Nephron progenitor cell (in vitro differentiated cells): ENCODE data around the gene GPR152.
A peak's percentile ranks its signal among the peaks of the same experiment; 100 is the strongest.

Experiments
- DNase-seq: peaks from one replicate; pipeline ENCODE4 v3.0.0; 2021
- H3K27ac Mint-ChIP-seq: 2 replicates; pipeline ENCODE4 v1.8.0; 2021; ENCODE audit warnings: mild to moderate bottlenecking, moderate library complexity, mixed read lengths
- H3K27me3 Mint-ChIP-seq: 2 replicates; pipeline ENCODE4 v1.8.0; 2021; ENCODE audit warnings: mild to moderate bottlenecking, low read depth, mixed read lengths; ENCODE audit not compliant: poor library complexity
- H3K36me3 Mint-ChIP-seq: 2 replicates; pipeline ENCODE4 v1.8.0; 2021; ENCODE audit warnings: low read depth, mixed read lengths
- H3K4me1 Mint-ChIP-seq: 2 replicates; pipeline ENCODE4 v1.8.0; 2021; ENCODE audit warnings: mixed read lengths
- H3K4me3 Mint-ChIP-seq: 2 replicates; pipeline ENCODE4 v1.8.0; 2021; ENCODE audit warnings: mild to moderate bottlenecking, moderate library complexity, mixed read lengths
- H3K9me3 Mint-ChIP-seq: 2 replicates; pipeline ENCODE4 v1.8.0; 2021; ENCODE audit warnings: mild to moderate bottlenecking, moderate library complexity, mixed read lengths
- CTCF ChIP-seq: fragments of 200-600 bp; sonication (generic); IDR thresholded peaks from 2 replicates; pipeline ENCODE4 v1.5.0; 2021; ENCODE audit warnings: antibody characterized with exemption

GPR152 gene

DNA sequence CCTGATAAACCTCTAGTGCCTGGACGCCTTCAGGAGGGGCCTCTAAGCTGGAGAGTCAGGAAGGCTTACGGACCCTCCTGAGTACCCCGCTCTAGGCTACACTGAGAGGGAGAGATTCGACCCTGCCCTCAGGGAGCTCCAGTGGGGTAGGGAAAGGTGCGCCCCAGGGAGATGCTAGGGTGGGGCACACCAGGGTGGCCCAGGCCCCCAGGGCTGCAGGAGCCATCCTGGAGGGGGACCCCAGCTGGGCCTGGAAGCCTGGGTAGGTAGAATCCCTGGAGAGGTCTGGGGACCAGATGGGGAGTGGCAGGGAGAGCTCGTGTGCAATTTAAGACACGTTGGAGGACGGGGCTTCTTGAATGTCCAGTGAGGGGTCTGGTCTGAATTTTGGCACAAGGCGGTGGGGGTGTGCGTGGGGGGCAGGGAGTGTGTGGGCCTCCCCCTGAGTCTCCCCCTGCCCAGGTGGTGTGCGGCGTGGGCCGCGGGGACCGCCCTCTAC is 32.3 kb downstream of the GPR152 start:
- Mint-ChIP-seq H3K9me3 (no peaks in the 10 kb centered on the region), H3K27me3 (peaks cover 29% of the 10 kb centered on the region), H3K27ac (no peak overlapping the region), H3K36me3 (no peaks in the 10 kb centered on the region), H3K4me3 (peak overlapping the region; percentile 78), H3K4me1 (peaks cover 25% of the 10 kb centered on the region)
- no peak for TF ChIP-seq CTCF
- no peak for DNase-seq

DNA sequence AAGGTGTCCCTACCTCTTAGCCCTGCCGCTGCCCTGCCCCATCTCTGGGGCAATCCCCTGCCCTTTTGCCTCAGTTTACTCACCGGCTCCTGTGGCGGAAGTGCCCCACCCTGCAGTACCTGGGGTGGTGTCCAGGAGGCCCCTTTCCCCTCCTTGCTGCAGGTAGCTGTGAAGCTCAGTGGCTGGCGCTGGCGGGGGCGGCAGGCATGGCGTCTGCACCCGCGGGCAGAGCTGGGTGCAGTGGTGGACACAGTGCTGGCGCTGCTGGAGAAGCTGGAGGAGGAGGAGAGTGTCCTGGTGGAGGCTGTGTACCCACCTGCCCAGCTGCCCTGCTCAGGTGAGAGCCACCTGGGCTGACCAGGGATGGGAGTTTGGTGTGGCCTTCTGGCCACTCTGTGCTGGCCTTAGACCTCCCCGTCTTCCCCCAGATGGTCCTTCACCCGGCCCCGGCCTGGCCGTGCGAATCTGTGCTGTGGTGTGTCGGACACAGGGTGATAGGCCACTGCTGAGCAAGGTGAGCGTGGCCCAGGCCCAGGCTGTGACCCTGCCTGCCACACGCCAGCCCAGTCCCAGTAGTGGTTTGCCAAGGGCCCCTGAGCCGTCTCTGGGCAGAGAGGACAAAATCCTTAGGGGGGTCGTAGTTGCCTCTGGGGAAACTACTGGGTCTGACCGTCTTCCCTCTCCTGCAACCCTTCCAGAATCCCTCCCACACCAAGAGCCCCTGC is 33.0 kb downstream of the GPR152 start:
- H3K4me1 Mint-ChIP-seq: peaks cover 25% of the 10 kb centered on the region
- TF ChIP-seq CTCF: no peak
- H3K36me3 Mint-ChIP-seq: no peaks in the 10 kb centered on the region
- no peak for DNase-seq
- H3K9me3 Mint-ChIP-seq: no peaks in the 10 kb centered on the region
- H3K4me3 Mint-ChIP-seq: peak overlapping the region; percentile 78
- no peak overlapping the region for H3K27ac Mint-ChIP-seq
- peaks cover 36% of the 10 kb centered on the region for H3K27me3 Mint-ChIP-seq

DNA sequence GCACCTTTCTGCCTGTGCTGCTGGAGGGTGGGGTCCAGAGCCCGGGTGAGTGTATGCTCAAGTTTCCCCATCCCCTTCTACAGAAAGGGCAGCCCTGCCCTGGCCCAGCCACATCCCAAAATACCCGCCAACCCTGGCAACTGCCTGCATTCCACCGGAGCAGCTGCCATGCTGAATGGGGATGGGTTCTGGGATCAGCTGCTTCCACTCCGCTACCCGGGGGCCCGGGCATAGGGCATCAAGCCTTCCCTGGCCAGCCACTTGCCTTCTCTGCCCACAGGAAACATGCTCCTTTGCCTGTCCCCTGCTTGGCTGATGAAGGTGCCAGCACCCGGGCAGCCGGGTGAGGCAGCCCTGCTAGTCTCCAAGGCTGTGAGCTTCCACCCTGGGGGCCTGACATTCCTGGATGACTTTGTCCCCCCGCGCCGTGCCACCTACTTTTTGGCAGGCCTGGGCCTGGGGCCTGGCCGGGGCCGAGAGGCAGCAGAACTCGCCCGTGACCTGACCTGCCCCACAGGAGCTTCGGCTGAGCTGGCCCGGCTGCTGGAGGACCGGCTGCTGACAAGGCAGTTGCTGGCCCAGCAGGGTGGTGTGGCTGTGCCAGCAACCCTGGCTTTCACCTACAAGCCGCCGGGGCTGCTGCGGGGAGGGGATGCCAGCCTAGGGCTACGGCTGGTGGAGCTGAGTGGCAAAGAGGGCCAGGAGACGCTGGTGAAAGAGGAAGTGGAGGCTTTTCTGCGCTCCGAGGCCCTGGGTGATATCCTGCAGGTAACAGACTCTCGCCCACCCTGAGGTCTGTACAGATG is 33.9 kb downstream of the GPR152 start:
- no peak for TF ChIP-seq CTCF
- peaks cover 44% of the 10 kb centered on the region for H3K27me3 Mint-ChIP-seq
- H3K36me3 Mint-ChIP-seq: no peaks in the 10 kb centered on the region
- no peak overlapping the region for H3K4me3 Mint-ChIP-seq
- H3K4me1 Mint-ChIP-seq: peaks cover 25% of the 10 kb centered on the region
- H3K27ac Mint-ChIP-seq: no peak overlapping the region
- no peak for DNase-seq
- H3K9me3 Mint-ChIP-seq: no peaks in the 10 kb centered on the region

DNA sequence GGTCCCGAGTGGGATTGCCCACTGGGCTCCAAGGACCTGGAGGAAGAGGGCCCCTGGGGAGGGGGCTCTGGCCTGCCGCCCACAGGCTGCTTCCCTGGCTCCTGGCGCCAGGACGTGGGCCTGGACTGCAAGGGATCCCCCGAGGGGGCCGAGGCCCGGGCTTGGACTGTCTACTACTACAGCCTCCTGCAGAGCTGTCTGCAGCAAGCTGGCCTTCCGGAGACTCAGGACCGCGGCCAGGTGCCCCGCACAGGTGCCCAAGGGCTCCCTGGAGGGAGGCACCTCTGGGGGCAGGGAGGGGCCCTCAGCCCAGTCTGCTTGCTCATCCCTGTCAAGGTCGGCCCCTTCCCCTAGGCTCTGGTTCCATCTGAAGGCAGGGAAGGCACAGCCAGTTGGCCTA is 35.1 kb downstream of the GPR152 start:
- H3K9me3 Mint-ChIP-seq: no peaks in the 10 kb centered on the region
- H3K4me3 Mint-ChIP-seq: no peak overlapping the region

More for the DNA sequence above, 35.1 kb downstream of the GPR152 start:
- Mint-ChIP-seq H3K27me3 (peaks cover 53% of the 10 kb centered on the region), H3K36me3 (no peaks in the 10 kb centered on the region), H3K4me1 (peaks cover 26% of the 10 kb centered on the region), H3K27ac (no peak overlapping the region)
- DNase-seq: no peak
- no peak for TF ChIP-seq CTCF
